Fibroblast of skin of abdomen (primary cell): ENCODE measurements around the gene PLXNB2.
A peak's percentile ranks its signal among the peaks of the same experiment; 100 is the strongest.

ENCODE experiments used
- DNase-seq: peaks from one replicate; pipeline ENCODE4 v3.0.0-alpha.2; 2013

PLXNB2 gene

DNA sequence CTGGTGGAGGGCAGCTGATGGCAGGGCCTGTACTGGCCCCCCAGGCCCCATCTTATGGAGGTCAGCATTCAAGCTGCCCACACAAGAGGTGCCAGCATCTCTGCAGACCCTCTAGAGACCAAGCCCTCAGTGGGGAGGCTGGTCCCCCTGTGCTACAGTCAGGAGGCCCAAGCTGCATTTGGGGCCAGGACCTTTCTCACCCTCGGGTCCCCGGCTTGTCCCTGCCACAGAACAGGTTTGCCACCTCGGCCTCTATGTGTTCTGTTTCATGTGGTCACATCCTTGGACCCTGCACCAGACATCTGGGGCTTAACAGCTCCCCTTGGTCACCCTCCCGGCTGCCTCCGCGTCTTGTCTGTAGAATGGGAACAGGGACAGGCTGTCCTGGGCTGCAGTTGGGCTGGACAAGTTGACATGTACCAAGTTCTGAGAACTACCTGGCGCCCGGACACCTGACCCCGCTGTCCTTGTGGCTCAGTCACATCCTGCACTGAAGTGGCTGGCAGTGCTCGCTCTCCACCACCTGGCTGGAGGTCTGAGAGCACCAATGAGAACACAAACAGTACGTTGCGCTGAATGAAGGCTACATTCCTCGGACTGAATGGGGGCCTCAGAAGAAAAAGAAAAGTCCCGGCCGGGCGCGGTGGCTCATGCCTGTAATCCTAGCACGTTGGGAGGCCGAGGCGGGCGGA is 2.7 kb upstream of the PLXNB2 start:
- no peak for DNase-seq

DNA sequence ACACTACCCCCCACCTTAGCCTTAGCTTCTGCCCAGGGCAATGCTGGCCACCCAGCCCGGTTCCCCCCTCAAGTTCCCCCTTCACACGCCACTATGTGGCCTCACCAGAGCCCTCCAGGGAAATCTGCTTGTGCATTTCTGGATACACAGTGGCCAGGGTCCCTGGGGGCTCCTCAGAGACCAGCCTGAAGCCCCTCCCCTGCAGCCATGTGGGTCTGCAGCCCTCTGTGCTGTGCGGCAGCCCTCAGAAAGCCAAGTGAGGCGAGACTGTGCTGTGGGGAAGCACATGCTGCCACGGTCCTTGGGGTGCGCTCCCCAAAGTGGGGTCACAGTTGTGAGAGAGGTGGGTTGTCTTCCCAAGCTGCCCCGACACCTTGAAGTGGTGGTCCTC is 2.1 kb upstream of the PLXNB2 start:
- DNase-seq = no peak

DNA sequence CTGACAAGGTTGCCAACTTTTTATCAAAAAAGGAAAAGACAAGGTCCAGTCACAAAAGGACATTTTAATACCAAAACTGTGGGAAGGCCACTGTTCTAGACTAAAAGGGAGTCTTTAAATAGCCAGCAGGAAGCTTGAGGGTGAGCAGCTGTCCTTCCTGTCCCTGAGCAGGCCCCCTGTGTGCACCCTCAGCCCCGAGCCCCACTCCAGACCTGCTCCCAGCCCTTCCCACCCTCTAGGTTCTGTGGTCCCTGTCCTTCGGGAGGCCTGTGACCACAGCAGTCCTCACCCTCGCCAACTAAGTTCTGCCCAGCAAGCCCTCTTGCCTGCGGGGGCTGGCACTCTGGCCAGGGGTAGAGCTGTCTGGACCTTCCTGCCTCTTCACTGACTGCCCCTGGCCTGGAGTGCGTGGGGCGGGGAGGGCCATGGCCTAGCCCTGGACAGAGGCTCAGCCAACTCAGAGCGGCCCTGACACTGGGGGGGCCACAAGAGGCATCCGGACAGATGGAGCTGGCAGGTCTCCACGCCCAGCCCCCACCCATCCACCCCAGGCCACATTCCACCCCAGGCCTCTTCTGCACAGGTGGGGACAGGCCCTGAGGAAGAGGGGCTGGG is 1.6 kb upstream of the PLXNB2 start:
- no peak for DNase-seq

DNA sequence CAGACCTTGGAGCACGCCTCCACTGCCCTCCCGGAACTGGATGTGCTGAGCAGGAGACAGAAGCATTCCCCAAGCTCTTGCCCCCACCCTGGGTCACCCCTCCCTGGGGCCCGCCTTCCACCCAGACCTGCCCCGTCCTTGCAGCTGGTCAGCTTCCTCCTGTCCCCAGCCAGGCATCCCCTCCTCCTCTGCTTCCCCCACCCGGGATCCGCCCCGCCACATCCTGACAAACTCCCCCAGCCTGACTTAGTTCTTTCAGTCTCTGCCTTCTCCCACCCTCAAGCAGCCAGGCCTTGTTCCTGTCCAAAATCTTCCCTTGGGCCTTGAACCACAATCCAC is 1.1 kb upstream of the PLXNB2 start:
- DNase-seq = peak; percentile 63

DNA sequence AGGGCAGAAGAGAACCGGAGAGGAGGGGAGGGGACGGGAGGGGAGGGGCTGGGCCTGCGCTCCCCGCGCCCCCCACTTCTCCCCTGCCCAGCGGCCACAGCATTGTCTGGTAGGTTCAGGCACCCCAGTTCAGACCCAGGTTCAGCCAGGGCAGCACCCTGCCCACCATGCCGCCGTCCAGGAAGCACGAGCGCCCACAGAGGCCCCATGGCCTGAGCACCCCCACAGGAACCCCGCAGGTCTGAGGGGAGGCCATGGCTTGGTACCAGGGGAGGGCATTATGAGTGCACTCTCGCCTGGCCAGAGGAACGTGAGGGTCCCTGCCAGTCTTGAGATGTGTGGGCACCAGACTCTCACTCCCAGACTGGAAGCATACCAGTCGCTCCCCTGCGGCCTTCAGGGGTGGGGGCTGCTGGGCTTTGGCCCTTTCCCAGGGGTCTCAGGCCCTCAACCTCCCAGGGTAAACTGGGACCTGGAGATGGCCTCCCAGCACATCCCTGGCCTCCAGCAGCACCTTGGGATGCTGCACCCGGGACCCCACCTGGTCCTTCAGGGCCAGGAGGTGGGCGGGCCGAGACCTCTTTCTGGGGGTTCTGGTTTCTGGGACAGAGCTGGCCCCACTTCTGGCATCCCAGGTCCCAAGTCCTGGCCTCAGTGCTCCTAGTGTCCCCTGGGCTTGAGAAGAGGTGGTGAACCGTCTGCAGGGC is 597 bp upstream of the PLXNB2 start:
- no peak for DNase-seq

DNA sequence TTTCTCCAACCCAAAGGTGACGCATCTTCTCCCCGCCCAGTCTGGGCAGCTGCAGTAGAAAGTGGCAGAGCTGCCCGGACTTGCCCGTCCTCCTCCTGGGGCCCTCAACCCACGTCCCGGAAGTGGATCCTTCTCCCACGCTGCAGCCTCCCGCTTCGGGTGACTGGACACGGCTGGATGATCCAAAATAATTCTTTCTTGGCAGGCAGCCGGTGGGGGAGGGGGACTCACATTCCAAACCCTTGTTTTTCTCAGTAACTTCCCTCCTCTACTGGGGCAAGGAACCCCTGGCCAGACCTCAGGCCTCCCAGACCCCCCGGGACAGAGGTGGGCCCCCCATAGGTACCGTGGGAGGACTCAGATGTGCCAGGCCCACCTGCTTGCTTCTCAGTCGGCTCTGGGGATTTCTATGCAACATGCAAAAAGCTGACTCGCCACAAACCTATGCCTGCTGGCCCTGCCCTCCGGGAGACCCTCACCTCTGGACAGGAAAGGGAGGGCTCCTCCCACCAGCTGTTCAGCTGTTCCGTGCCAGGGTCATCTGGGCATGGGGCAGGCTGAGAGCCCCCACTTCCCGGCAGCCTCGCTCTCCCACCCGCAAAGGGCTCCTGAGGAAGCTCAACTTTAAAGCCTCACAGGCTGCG is 1.4 kb downstream of the PLXNB2 start:
- DNase-seq = peak; percentile 93

DNA sequence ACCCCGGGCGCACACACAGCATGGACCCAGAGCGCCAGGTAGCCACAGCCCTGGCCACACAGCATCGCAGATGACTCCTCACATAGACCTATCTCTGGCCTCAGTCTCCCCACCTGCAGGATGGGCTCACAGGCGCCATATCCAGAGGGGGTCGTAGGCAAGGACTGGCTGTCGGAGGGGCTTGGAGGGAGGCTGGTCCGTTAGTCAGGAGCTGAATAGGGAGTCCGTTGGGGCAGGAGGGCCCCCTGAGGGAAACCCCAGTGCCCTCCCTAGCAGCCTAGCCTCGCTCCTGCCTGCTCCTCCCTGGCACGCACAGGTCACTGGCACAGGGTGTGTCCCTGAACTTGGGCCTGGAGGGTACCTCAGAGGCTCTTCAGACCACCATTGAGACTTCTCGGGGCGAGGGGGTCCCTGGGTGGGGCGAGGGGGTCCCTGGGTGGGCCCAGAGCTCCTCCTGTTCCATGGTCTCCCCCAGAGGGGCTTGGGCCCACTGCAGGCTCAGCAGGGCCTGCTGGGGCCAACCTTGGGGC is 2.0 kb downstream of the PLXNB2 start:
- no peak for DNase-seq

DNA sequence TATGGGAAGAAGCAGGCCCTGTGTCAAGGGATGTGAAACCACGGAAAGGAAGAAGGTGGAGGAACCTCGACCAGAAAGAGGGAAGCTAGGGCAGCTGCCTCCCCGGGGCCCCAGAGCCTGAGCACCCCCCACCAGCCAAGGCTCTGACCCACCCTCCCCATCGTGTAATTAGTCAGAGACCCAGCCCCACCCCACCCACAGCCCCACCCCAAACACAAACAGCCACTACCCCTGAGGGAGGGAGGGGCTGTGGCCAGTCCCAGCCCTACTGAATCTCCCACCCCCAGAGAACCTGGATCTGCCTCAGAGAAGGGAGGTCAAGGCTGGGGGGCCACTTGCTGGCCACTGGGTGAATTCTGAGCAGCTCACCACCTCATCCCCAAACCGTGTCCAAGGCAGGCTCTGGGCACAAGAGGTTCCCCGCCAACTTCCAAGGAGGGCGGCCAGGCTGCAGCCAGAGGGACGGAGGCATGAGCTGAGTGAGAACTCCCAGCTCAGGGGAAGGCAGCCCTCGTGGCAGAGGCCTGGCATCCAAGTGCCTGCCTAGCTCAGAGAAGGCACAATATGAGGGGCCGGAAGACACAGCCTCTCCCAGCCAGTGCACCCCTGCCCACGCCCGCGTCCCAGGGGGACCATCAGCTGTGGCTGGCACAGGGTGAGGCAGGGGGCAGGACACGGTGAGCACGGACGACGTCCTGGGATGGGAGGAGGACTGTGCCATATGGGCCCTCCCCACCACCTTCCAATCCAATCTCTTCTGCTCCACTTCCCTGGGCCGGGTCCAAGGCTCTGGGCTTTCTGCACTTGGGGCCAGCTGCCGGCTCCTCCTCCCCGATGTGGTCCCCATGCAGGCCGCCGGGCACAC is 2.7 kb downstream of the PLXNB2 start:
- no peak for DNase-seq

DNA sequence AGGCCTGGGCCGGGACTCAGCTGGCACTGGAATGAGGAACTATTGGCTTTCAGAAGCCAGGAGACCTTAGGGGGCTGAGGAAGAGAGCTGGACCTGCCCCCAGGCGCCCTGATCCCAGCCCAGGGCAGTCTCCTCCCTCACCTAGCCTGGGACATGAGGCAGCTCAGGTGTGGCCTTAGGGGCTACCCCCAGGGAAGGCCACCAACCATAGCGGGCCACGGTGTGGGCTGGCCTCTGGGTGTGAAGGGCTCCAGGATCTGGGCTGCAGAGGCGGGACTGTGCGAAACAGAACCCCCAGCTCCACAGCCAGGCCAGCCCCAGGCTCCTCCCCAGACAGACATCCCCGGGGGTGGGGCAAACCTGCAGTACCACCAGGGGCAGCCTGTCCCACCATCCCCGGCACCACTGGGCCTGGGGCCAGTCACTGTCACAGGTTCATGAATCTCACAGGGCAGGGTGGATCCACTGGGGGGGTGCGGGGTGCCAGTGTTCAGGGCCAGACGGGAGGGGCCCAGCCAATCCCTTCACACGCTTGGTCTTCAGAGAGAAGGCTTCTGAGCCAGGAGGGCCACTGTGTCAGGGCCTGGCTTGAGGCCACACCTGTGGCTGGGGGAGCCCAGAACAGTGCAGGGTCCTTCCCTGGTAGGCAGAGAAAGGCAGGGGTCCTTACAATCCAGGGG is 3.5 kb downstream of the PLXNB2 start:
- DNase-seq = no peak

DNA sequence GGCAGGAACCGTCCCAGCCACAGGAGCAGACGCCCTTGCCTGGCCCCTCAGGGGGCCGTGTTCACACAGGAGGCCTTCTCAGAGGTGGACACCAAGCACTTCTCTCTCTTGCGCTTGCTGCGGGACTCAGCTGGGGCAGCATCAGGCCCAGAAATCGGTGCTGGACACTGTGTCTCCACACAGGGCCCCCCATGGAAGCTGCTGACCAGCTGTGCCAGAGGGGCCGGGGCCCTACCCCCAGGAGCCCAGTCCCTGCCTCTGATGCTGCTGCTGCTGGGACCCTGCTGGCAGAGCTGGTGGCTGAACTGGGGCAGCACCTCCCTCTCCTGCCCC is 4.0 kb downstream of the PLXNB2 start:
- no peak for DNase-seq

DNA sequence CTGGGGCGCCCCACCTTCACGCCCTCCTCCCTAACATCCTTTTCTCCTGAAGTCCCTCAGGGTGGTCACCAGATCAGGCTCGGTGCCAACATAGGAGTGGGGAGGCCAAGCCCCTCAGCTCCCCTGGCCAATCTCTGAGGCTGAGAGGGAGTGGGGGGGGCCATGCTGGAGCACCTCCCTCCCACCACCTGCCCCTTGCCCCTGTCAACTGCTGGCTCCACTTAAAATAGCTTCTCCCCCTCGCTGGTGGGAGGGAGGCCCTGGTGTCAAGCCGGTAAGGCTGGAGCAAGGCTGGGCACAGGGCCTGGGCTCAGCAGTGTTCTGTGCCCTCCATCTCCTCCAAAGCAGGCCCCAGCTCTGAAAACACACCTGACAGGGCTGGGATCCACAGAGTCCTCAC is 4.9 kb downstream of the PLXNB2 start:
- no peak for DNase-seq

DNA sequence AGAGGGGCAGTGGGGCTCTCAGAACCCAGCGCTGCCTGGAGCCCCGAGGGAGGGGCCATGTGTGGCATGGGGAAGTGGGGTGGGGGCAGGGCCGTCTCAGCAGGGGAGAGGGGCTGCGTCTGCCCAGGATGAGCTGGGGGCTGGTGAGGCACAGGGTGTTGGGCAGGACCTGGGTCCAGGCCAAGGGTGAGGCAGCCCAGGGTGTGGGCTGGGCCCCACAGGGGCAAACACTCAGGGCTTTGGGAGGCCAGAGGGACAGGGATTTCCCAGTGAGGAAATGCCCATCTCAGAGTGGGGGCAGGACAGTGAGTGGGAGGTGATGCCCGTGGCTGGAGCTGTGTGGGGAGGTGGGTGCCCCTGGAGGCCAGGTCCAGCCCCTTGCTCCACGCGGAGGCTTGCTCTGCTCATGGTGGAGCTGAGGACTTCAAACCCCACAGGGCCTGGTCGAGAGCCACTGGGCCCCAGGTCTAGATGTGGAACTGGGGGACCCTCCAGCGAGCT is 5.4 kb downstream of the PLXNB2 start:
- no peak for DNase-seq

DNA sequence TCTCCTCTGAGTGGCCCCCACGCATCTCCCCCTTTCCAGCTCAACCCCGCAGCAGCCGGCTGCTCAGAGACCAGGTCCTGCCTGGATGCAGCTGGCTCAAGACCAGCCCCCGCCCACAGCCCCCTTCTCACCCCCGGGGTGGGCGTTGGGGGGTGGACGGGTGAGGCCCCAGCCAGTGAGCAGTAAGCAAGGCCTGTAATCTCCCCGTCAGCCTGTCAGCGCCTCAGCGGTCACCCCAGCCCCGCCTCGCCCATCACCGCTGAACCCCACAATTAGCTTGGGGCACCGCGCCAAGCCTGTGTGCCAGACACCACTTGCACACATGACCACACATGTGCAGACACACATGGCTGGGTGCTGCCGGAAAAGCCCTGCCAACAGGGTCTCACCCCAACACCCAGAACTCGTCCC is 5.9 kb downstream of the PLXNB2 start:
- DNase-seq = no peak

DNA sequence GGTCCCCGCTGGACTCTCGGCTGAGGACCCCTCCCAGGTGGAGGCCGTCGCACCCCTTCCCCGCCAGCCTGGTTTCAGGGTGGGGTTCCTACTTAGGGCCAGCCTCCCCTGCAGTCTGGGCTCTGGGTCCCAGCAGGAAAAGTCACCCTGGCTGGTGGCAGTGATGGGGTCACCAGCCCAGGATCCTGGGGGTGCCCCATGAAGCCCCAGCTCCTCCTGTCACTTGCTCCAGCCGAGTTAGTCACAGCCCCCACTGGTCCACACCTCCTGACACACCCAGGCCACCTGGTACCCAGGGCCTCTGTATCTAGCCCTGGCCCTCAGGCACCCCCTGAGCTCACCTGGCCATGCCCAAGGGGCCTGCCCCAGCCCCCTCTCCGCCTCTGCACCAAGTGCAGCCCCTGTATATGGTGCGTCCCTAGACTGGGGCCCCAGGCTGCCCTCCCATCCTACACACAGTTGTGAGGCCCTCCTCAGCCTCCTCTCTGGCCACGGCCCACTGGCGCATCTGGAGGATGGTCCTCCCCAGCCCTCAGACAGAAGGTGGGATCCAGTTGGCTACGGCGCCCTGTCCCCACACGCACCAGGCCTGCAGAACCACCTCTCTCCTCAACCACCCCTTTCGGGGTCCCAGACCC is 6.7 kb downstream of the PLXNB2 start:
- DNase-seq = no peak

DNA sequence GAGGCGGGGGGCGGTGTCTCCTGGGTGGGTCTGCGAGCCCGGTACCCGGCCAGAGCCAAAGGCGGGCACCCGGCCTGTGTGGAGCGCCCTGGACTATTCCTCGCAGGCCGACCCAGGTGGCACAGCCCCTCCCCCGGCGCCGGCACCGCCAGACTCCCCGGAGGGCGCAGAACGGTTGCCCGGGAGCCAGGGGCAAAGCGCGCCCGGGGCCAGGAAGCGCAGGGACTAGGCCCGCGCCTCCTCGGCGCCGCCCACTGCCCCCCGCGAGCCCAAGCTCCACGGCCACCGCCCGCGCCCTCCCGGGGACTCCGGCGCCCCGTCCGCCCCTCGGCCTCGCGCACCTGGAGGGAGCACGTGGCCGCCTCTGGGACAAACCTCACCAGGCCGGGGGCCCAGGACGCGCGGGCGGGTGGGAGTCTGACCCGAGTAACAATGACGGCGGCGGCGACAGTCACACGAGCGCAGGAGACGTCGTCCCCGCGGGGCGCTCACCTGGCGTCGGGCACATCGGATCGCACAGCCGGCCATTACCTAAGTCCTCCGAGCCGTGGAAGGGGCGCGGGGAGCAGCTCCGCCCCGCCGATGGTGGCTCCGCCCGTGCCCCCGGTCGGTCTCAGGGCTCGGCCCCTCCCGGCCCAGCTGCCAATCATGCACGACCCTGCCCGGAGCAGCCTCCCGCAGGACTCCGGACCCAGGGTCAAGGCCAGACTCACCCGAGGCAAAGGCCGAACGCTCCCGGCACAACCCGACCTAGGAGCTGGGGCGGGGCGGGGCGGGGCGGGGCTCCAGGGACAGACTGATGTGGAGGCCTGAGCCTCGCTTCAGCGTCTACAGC is 7.4 kb downstream of the PLXNB2 start:
- no peak for DNase-seq

DNA sequence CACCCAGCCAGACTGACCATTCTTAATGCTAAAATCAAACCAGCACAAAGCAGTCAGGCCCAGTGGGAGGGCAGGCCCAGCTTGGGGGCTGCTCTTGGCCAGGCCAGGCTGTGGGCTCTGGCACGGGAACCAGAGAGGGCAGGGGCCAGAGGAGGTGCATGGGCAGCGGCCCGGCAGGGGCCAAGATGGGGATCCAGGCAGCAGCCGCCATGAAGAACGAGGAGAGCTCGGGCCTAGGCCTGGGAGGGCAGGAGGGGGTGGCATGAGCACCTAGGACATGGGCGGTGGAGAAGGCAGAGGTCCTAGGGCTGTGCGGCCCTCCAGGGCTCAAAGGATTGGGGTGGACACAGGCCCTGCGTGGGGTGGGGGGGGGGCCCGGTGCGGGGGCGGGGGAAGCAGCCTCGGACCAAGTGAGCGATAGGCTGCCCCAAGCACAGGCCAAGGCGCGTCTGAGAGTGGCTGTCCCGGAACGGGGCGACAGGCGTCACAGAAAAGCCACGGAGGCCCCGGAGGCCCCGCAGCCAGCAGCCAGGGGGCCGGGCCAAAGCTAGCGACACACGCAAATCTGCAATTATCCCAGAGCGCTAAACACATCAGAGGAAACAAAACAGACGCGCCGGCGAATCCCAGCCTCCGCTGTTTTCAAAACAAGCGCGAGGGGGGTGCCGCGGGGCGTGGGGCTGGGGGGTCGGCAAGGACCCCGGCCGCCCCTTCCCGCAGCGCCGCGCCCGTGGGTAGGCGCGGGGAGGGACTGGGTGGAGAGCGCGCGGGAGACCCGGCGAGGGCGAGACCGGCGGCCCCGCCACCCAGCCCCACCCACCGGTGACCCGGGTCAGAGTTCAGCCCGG is 8.3 kb downstream of the PLXNB2 start:
- no peak for DNase-seq

DNA sequence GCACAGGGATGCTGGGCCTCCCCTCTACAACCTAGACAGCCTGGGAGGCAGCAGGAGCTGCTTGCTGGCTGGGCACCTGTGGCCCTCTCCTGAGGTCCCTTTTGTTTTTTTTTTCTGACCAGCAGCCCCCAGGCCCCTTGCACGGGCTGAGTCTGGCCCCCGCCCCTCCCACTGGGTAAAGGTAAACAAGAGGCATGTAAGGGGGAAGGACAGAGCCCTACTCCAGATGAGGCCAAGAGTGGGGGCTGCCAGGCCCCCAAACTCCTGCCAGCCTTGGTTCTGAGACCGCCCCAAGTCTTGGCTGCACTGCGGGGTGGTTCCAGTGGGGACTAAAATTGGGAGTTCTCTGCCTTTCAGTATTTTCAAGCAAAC is 9.2 kb downstream of the PLXNB2 start:
- DNase-seq = no peak

DNA sequence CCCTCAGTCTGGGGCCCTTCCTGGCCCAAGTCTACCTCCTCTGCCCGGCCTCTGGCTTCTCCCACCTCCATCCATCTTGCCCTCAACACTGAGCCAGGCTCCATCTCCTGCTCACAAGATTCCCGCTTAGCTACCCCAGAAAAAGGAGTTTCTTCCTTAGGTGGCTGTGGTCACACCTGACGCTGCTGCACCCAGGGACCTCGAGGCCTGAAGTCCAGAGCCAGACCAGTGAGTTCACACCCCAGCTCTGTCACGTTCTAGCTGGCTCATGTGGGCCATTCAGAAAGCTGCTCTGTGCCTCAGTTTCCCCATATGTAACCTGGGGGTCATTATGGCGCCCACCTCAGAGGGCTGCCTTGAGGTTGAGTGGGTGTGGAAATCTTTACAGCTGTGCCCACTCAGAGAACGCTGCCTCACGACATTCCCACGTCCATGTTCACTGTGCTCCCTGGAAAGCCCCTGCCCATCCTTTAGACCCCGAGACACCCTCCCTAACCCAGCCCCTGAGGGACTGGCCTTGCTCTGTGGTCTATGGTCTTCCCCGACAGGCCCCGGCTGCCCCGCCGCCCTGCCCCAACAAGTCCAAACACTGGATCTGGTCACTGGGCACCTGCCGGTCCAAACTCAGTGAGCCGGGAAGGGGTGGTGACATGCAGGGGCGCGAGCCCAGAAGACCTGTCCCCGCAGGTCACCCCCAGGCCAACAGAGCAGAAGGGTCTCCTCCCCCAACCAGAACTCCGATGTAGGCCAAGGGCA is 9.8 kb downstream of the PLXNB2 start:
- DNase-seq = no peak
